ENCODE data around the gene BCO1. TPM values are rescaled to one million over a fixed set of nuclear protein-coding genes. Genes with fewer than 3 reads are reported as not detected.

Gene BCO1
- total and polyA plus RNA-seq, 12 donors = 0.20 to 0.42 TPM; not detected in 10

DNA sequence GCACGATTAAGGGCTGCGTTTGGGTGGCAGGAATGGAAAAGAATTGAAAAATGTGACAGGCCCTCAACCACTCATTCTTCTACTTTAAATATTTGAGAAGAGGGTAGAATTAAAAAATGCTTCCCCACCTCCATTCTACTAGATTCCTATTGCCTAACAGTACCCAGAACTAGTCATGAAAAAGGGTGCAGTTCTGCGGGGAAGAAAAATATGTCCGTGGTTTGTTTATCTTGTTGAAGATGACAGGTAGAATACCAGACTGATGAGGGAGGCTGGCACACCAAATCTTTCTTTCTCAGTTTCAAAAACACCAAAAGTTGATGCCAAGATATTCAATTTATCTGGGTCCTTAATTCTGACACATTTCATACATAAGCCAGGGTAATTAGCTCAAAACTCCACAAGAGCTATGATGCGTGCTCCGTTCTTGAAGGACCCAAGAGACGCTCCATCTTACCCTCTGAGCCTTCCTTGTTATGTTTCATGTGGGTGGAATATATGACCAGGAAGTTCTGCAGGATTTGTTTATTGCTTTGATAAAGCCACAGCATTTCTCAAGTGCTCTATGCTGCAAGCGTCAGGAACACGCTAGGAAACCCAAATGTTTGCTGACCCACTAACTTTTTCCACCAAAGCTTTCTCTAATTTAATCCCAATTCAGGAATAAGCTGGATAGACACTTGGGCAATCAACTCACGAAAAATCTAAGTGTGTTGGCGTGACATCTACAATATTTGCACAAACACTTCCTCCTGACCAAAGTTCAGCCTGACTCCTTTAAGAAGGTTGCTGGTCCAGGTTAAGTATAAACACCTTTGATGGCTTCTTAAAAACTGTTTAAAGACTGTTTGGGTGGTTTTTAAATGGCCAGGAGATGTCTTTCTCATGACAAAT, 55.7 kb downstream of the BCO1 start:
- Histone ChIP-seq H3K27me3 (peaks cover 0 to 3% (median 0%) of the 10 kb centered on the region in 7 donors), H3K9me3 (no peaks in the 10 kb centered on the region), H3K36me3 (no peaks in the 10 kb centered on the region), H3K4me3 (no peak overlapping the region), H3K27ac (no peak overlapping the region), H3K4me1 (no peaks in the 10 kb centered on the region)
- 76% methylated on average over 11 of the region's 11 CpGs for WGBS, 2 donors
- TF ChIP-seq CTCF (IDR thresholded peaks at IDR 0.05) = no peak
- intact Hi-C loops (cut with DNase I) = no loop called here
- ATAC-seq (no peak), DNase-seq (no peak)

DNA sequence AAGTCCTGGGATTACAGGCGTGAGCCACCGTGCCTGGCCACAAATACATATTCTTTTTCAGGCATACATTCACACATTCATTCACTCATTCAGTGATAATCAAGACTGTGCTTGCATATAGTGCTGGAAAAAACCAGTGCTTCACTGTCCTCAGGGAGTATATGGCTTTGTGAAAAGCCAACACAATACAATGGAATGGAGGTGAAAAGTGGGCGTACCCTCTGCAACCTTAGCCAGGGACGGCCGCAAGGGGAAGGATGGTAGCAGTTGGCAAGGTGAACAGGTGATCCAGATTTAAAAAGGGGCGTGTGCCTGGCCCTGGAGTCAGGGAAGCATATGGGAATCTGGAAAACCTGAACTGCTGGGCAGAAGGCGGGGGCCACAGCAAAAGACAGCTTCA, 58.1 kb downstream of the BCO1 start:
- H3K4me3 ChIP-seq = no peak overlapping the region
- H3K27me3 ChIP-seq = no peaks in the 10 kb centered on the region
- 80 to 88% methylated on average over 7 of the region's 7 CpGs for WGBS, 2 donors
- H3K27ac ChIP-seq = no peak overlapping the region
- H3K9me3 ChIP-seq = no peaks in the 10 kb centered on the region
- ATAC-seq = no peak
- H3K4me1 ChIP-seq = no peaks in the 10 kb centered on the region
- no peaks in the 10 kb centered on the region for H3K36me3 ChIP-seq
- intact Hi-C loops (cut with DNase I) = no loop called here
- TF ChIP-seq CTCF (IDR thresholded peaks at IDR 0.05) = no peak
- DNase-seq = no peak

- ATAC-seq (no peak), DNase-seq (no peak)
- intact Hi-C loops (cut with DNase I) = no loop called here
- Histone ChIP-seq H3K4me3 (no peak overlapping the region), H3K27ac (no peak overlapping the region), H3K9me3 (no peaks in the 10 kb centered on the region), H3K27me3 (no peaks in the 10 kb centered on the region), H3K4me1 (peaks cover 0 to 2% (median under 1%) of the 10 kb centered on the region in 9 donors), H3K36me3 (peaks cover 0 to 9% (median 0%) of the 10 kb centered on the region in 9 donors)
- 65 to 68% methylated on average over 3 of the region's 3 CpGs for WGBS, 2 donors
- no peak for TF ChIP-seq CTCF (IDR thresholded peaks at IDR 0.05)
These were observed 69.3 kb downstream of the BCO1 start for GRCh38 chr16:81307770-81308169.

GRCh38 chr16:81310045-81310644, 71.7 kb downstream of the BCO1 start:
- TF ChIP-seq CTCF (IDR thresholded peaks at IDR 0.05) = no peak
- Histone ChIP-seq H3K4me1 (peaks cover 3 to 16% (median 13%) of the 10 kb centered on the region in 9 donors), H3K27me3 (no peaks in the 10 kb centered on the region), H3K36me3 (peaks cover 0 to 9% (median 0%) of the 10 kb centered on the region in 9 donors), H3K4me3 (no peak overlapping the region), H3K27ac (no peak overlapping the region), H3K9me3 (no peaks in the 10 kb centered on the region)
- intact Hi-C loops (cut with DNase I) = loop anchor here in 5 of 10 donors (5.0 to 10.0 kb wide), 5 partner anchors 43 to 275 kb away; partner anchors contain the start of gene ATMIN (in 1 of the 5)
- ATAC-seq (no peak), DNase-seq (no peak)
- WGBS, 2 donors = 82 to 89% methylated on average over 5 of the region's 5 CpGs
